Fibroblast of villous mesenchyme (primary cell): ENCODE data around the gene CPO. TPM values are rescaled to one million over a fixed set of nuclear protein-coding genes. Genes with fewer than 3 reads are reported as not detected.
A peak's percentile ranks its signal among the peaks of the same experiment; 100 is the strongest.

Source experiments
- DNase-seq: peaks from one replicate; pipeline ENCODE4 v3.0.0-alpha.2; 2010; ENCODE audit warnings: low read depth
- H3K4me3 ChIP-seq: 2 replicates; pipeline ENCODE4 v1.5.1; 2011; ENCODE audit warnings: low read depth, mild to moderate bottlenecking, low read length
- CTCF ChIP-seq: IDR thresholded peaks from 2 replicates; pipeline ENCODE4 v1.5.1; 2012; ENCODE audit warnings: low read depth, mild to moderate bottlenecking, low read length; ENCODE audit not compliant: insufficient read depth
- total RNA-seq: library from RNA; depleted of rRNA; stranded (reverse); fragments of >200 nt; gene quantifications from 2 replicates; pipeline ENCODE4 v1.2.3, GENCODE V29; 2012

The CPO gene, protein sequence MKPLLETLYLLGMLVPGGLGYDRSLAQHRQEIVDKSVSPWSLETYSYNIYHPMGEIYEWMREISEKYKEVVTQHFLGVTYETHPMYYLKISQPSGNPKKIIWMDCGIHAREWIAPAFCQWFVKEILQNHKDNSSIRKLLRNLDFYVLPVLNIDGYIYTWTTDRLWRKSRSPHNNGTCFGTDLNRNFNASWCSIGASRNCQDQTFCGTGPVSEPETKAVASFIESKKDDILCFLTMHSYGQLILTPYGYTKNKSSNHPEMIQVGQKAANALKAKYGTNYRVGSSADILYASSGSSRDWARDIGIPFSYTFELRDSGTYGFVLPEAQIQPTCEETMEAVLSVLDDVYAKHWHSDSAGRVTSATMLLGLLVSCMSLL
- total RNA-seq, result not detected in 2 replicates

DNA sequence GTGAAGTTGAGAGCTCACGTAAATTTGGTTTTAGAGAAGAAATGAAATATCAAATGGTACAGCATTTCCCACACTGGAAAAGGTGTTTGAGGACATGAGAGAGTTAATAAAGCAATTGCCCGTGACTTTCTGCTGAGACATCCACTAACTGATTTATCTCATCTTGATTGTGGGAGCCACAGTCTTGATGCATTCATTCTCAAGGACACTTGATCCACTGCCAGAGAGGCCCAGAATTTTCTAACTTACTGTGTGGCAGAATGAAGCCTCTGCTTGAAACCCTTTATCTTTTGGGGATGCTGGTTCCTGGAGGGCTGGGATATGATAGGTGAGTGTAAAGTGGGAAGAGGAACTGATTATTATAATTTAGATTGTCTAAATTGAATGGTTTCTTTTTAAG is at the start of gene CPO:
CPO (plus strand) TSS at position 179 of the 400 bp plus-strand sequence; CDS start at position 261, 82 bp downstream.
- no peak for TF ChIP-seq CTCF
- DNase-seq, result no peak
- H3K4me3 ChIP-seq, result no peak within 1 kb of the TSS

GRCh38 chr2:206890179-206890578 is 49.1 kb upstream of the CPO start:
- no peak for DNase-seq
- no peak for TF ChIP-seq CTCF
- H3K4me3 ChIP-seq, result no peak overlapping the region

- TF ChIP-seq CTCF, result no peak
- H3K4me3 ChIP-seq, result no peak overlapping the region
- DNase-seq, result no peak
Measured at GRCh38 chr2:206890926-206891325, 48.4 kb upstream of the CPO start.

DNA sequence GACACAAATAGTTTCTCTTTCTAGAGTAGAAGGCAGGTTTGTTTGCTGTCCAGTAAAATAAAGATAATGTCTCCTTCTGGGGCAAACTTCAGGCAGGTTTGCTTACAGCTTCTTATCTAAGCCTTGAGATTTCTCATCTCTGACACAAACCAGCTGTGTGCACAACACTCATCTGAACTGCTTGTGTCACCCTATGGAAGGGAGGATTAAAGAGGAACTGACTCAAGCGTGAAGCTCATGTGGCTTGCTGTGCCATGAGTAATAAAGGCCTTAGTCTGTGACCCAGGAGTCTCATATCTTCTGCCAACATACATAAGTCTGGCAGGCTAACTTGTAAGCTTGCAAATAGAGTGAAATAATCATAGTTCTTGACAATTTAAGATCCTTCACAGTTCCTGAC is 24.2 kb upstream of the CPO start:
- no peak overlapping the region for H3K4me3 ChIP-seq
- DNase-seq, result peak; percentile 93
- no peak for TF ChIP-seq CTCF

DNA sequence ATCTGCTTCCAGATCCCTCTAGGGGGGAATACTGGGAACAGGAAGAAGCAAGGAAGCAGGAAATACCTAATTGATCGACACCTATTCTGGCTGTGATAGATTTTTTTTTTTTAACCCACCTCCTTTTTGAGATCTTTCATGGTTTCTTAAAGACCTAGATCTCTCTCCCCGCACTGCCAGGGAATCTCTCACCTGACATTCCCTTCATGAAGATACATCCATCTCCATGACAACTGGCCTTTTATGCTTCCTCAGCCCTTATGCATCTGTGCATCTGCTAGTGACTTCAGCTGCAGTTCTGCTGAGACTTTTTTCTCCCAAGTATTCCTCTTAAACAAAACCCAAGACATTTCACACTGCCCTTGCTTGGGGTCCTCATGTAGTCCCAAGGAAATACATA is 21.1 kb upstream of the CPO start:
- no peak overlapping the region for H3K4me3 ChIP-seq
- no peak for DNase-seq
- TF ChIP-seq CTCF, result no peak

GRCh38 chr2:206920310-206920709 is 19.0 kb upstream of the CPO start:
- no peak for TF ChIP-seq CTCF
- H3K4me3 ChIP-seq, result no peak overlapping the region
- DNase-seq, result no peak

- no peak for DNase-seq
- TF ChIP-seq CTCF, result no peak
Measured at GRCh38 chr2:206920951-206921350, 18.4 kb upstream of the CPO start.

More at GRCh38 chr2:206920951-206921350, 18.4 kb upstream of the CPO start:
- H3K4me3 ChIP-seq, result no peak overlapping the region
